HepG2 (cell line): ENCODE data around the gene RBM23. TPM values are rescaled to one million over a fixed set of nuclear protein-coding genes. Genes with fewer than 3 reads are reported as not detected.
A peak's percentile ranks its signal among the peaks of the same experiment; 100 is the strongest.

ENCODE experiments used
- CENPBD1 ChIP-seq: sonication (generic); formaldehyde crosslinking; IDR thresholded peaks from 2 replicates; pipeline ENCODE4 v1.8.0; 2022; ENCODE audit warnings: missing genetic modification reagents, low read depth, mild to moderate bottlenecking, borderline replicate concordance
- DNMT1 ChIP-seq: sonication (generic); formaldehyde crosslinking; IDR thresholded peaks from 2 replicates; pipeline ENCODE4 v1.5.1; 2020; ENCODE audit warnings: mild to moderate bottlenecking, missing genetic modification reagents
- EEA1 ChIP-seq: sonication (generic); formaldehyde crosslinking; IDR thresholded peaks from 2 replicates; pipeline ENCODE4 v1.5.1; 2020; ENCODE audit warnings: mild to moderate bottlenecking, missing genetic modification reagents, borderline replicate concordance
- FOXM1 ChIP-seq: sonication (generic); formaldehyde crosslinking; IDR thresholded peaks from 2 replicates; pipeline ENCODE4 v1.5.0; 2020; ENCODE audit warnings: missing genetic modification reagents
- KAT7 ChIP-seq: IDR thresholded peaks from 2 replicates; pipeline ENCODE4 v1.6.1; 2018; ENCODE audit warnings: borderline replicate concordance, missing compliant biosample characterization
- MXI1 ChIP-seq: IDR thresholded peaks from 3 replicates; pipeline ENCODE4 v1.6.1; 2012; ENCODE audit warnings: low read depth, low read length, inconsistent platforms, borderline replicate concordance
- RARG ChIP-seq: sonication (generic); formaldehyde crosslinking; IDR thresholded peaks from 2 replicates; pipeline ENCODE4 v1.4.0; 2020; ENCODE audit warnings: low read depth, mild to moderate bottlenecking, missing genetic modification reagents
- SALL2 ChIP-seq: sonication (generic); formaldehyde crosslinking; IDR thresholded peaks from 2 replicates; pipeline ENCODE4 v1.8.1; 2023; ENCODE audit warnings: mild to moderate bottlenecking, missing genetic modification reagents, inconsistent platforms
- SOX6 ChIP-seq, 2 experiments: fragments of 450-650 bp in 1 of 2; sonication (generic) in 1 of 2; formaldehyde crosslinking in 1 of 2; IDR thresholded peaks; 2 replicates each; pipeline versions ENCODE4 v1.4.0 to v1.6.1; 2017 to 2020; ENCODE audit warnings: antibody characterized with exemption in 1 of 2, mild to moderate bottlenecking in 1 of 2, missing genetic modification reagents in 1 of 2
- THYN1 ChIP-seq: sonication (generic); formaldehyde crosslinking; IDR thresholded peaks from 2 replicates; pipeline ENCODE4 v1.8.1; 2023; ENCODE audit warnings: low read depth, mild to moderate bottlenecking, moderate library complexity, missing genetic modification reagents, borderline replicate concordance
- ZBTB40 ChIP-seq, 2 experiments: fragments of 450-650 bp in 1 of 2; sonication (generic) in 1 of 2; formaldehyde crosslinking in 1 of 2; IDR thresholded peaks; 2 replicates each; pipeline versions ENCODE4 v1.6.1 to v1.8.0; 2016 to 2022; ENCODE audit warnings: antibody characterized with exemption in 1 of 2, mild to moderate bottlenecking in 1 of 2, missing genetic modification reagents in 1 of 2
- ZNF672 ChIP-seq: sonication (generic); formaldehyde crosslinking; IDR thresholded peaks from 2 replicates; pipeline ENCODE4 v1.8.1; 2022; ENCODE audit warnings: missing genetic modification reagents
- ZNF720 ChIP-seq: sonication (generic); formaldehyde crosslinking; IDR thresholded peaks from 2 replicates; pipeline ENCODE4 v1.4.0; 2020; ENCODE audit warnings: missing genetic modification reagents
- ZNF781 ChIP-seq: sonication (generic); formaldehyde crosslinking; IDR thresholded peaks from 2 replicates; pipeline ENCODE4 v1.5.1; 2020; ENCODE audit warnings: borderline replicate concordance, mild to moderate bottlenecking, missing genetic modification reagents; ENCODE audit errors: not compliant biosample characterization
- ZNF790 ChIP-seq: sonication (generic); formaldehyde crosslinking; IDR thresholded peaks from 2 replicates; pipeline ENCODE4 v1.8.0; 2022; ENCODE audit warnings: missing genetic modification reagents, mild to moderate bottlenecking, borderline replicate concordance
- polyA plus RNA-seq, 8 experiments: library from polyadenylated mRNA; depleted of rRNA in 3 of 8; stranded (reverse) in 7 of 8; unstranded in 1 of 8; fragments of >200 nt; fragmentation: Illumina TruSeq in 4 of 8; extraction: Trizol in 4 of 8; gene quantifications; 2 replicates each; pipeline versions ENCODE4 v1.2.1 to v1.2.3, GENCODE V29; 2011 to 2016; ENCODE audit warnings: low read depth in 4 of 8, missing spikeins in 1 of 8, mixed read lengths in 1 of 8; ENCODE audit not compliant: insufficient read depth in 1 of 8
- total RNA-seq, 5 experiments: library from RNA; depleted of rRNA; stranded (reverse); fragments of >200 nt; fragmentation: Illumina TruSeq; extraction: Trizol; gene quantifications; 2 replicates each; pipeline ENCODE4 v1.2.3, GENCODE V29; 2016; ENCODE audit warnings: low read depth in 1 of 5
- TF ChIP-seq, protein P1 (sequence below): sonication (generic); formaldehyde crosslinking; IDR thresholded peaks from 2 replicates; pipeline ENCODE4; 2020; ENCODE audit warnings: missing genetic modification reagents, mild to moderate bottlenecking, borderline replicate concordance

Gene RBM23
- total and polyA plus RNA-seq, 2 of the 13 experiments (the other 11 are each of a cell fraction or from before 2014, with no cell fraction given): 1.5 to 2.1 TPM

DNA sequence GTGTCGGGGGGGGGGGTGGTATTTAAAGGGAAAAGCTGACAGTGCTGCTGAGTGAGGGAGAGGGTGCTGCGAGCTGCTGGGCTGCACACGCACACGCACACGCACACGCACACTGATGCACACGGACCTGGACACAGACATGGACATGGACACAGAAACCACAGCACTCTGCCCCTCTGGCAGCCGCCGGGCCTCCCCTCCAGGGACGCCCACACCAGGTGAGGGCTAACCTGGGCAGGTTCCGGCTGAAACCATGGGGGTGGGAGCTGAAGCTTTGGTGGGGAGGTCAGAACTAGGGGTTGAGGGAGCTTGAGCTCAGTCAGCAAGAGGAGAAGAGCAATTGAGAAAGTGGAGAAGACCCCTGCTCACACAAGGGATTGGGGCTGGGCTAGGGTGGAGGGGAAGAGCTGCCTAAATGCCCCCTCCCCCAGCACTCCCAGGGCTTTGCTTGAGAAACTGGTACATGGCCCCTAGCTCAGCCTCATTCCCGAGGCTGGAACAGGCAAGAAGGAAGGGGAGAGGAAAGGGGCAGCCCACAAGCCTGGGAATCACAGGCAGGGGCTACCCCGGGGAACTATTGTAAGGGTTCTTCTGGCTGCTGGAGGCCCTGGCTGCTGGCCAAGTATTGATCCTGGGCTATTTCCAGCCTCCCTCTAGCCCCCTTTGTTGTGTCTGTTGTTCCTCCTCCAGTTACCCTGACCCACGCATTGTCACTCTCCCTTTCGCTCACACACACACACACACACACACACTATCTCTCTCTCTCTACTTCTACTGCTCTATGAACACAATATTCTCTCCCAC is 35.6 kb downstream of the RBM23 start, which contains the start of gene REM2 (continued):
- TF ChIP-seq EEA1 (CRISPR knock-in tag) (no peak), CENPBD1 (CRISPR knock-in tag) (no peak), KAT7 (CRISPR knock-in tag) (no peak), SALL2 (CRISPR knock-in tag) (no peak), ZNF781 (CRISPR knock-in tag) (no peak), ZNF672 (no peak), ZNF790 (no peak), RARG (CRISPR knock-in tag) (no peak), DNMT1 (CRISPR knock-in tag) (no peak), THYN1 (CRISPR knock-in tag) (no peak), ZBTB40 (IDR thresholded peaks at IDR 0.05) (no peak), ZBTB40 (CRISPR knock-in tag; IDR thresholded peaks at IDR 0.05) (no peak; the same call in 1 of the 2 replicates), MXI1 (no peak), FOXM1 (CRISPR knock-in tag) (no peak), ZNF720 (no peak), SOX6 (IDR thresholded peaks at IDR 0.05) (no peak), SOX6 (CRISPR knock-in tag; IDR thresholded peaks at IDR 0.05) (peak; percentile 62; the same call in 1 of the 2 replicates)
- TF ChIP-seq, protein P1, sequence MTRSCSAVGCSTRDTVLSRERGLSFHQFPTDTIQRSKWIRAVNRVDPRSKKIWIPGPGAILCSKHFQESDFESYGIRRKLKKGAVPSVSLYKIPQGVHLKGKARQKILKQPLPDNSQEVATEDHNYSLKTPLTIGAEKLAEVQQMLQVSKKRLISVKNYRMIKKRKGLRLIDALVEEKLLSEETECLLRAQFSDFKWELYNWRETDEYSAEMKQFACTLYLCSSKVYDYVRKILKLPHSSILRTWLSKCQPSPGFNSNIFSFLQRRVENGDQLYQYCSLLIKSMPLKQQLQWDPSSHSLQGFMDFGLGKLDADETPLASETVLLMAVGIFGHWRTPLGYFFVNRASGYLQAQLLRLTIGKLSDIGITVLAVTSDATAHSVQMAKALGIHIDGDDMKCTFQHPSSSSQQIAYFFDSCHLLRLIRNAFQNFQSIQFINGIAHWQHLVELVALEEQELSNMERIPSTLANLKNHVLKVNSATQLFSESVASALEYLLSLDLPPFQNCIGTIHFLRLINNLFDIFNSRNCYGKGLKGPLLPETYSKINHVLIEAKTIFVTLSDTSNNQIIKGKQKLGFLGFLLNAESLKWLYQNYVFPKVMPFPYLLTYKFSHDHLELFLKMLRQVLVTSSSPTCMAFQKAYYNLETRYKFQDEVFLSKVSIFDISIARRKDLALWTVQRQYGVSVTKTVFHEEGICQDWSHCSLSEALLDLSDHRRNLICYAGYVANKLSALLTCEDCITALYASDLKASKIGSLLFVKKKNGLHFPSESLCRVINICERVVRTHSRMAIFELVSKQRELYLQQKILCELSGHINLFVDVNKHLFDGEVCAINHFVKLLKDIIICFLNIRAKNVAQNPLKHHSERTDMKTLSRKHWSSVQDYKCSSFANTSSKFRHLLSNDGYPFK: no peak
